ENCODE results near the gene MYO1A.

- TF ChIP-seq CTCF (optimal IDR thresholded peaks at IDR 0.05 in 1 of 3, IDR thresholded peaks at IDR 0.05 in 1 of 3, conservative IDR thresholded peaks at IDR 0.05 in 1 of 3; ENCODE audit: extremely low read depth in 1 of 3, insufficient read depth in 2 of 3, low read length in 3 of 3) (no peak), EZH2 (IDR thresholded peaks at IDR 0.05; ENCODE audit: low read length) (no peak)
Observed at GRCh38 chr12:57080855-57081254, 30.9 kb upstream of the MYO1A start.
